ENCODE measurements around the gene PAX8.

Gene PAX8

GRCh38 chr2:113201496-113202304, 77.0 kb downstream of the PAX8 start:
- no peak for DNase-seq

GRCh38 chr2:113200736-113201490, 77.8 kb downstream of the PAX8 start:
- no peak for DNase-seq

- DNase-seq = no peak
Measured at GRCh38 chr2:113200236-113200635, 78.5 kb downstream of the PAX8 start.

GRCh38 chr2:113198790-113199612, 79.7 kb downstream of the PAX8 start:
- DNase-seq = peak; percentile 84

- no peak for DNase-seq
Measured at GRCh38 chr2:113198048-113198789, 80.5 kb downstream of the PAX8 start.

GRCh38 chr2:113197347-113198047, 81.2 kb downstream of the PAX8 start:
- no peak for DNase-seq

- no peak for DNase-seq
Measured at GRCh38 chr2:113196839-113197238, 81.9 kb downstream of the PAX8 start.

GRCh38 chr2:113195923-113196501, 82.7 kb downstream of the PAX8 start:
- no peak for DNase-seq

- DNase-seq = no peak
Measured at GRCh38 chr2:113192459-113193100, 86.1 kb downstream of the PAX8 start.

- no peak for DNase-seq
Measured at GRCh38 chr2:113190871-113191270, 87.8 kb downstream of the PAX8 start.

GRCh38 chr2:113187771-113188170, 91.0 kb downstream of the PAX8 start:
- DNase-seq = no peak

GRCh38 chr2:113186433-113186796, 92.3 kb downstream of the PAX8 start:
- DNase-seq = no peak

GRCh38 chr2:113185664-113186432, 92.9 kb downstream of the PAX8 start:
- no peak for DNase-seq

- no peak for DNase-seq
Measured at GRCh38 chr2:113184531-113185230, 94.0 kb downstream of the PAX8 start.

GRCh38 chr2:113183703-113184102, 95.0 kb downstream of the PAX8 start:
- no peak for DNase-seq

GRCh38 chr2:113183264-113183663, 95.5 kb downstream of the PAX8 start:
- no peak for DNase-seq

GRCh38 chr2:113182471-113183260, 96.1 kb downstream of the PAX8 start:
- no peak for DNase-seq

GRCh38 chr2:113181258-113182051, 97.3 kb downstream of the PAX8 start:
- DNase-seq = no peak
